PC-3 (cell line): ENCODE data around the gene MISP3.

Experiments
- EZH2 ChIP-seq: fragments of 300-600 bp; sonication (generic); IDR thresholded peaks from one replicate; pipeline ENCODE4 v1.6.1; 2017; ENCODE audit warnings: antibody characterized with exemption, mild to moderate bottlenecking, low read length; ENCODE audit not compliant: unreplicated experiment
- TF ChIP-seq, protein P1 (sequence below): fragments of 300-600 bp; sonication (generic); conservative IDR thresholded peaks from 2 replicates; pipeline ENCODE4 v1.5.1; 2017; ENCODE audit warnings: antibody characterized with exemption, low read depth, mild to moderate bottlenecking, low read length

DNA sequence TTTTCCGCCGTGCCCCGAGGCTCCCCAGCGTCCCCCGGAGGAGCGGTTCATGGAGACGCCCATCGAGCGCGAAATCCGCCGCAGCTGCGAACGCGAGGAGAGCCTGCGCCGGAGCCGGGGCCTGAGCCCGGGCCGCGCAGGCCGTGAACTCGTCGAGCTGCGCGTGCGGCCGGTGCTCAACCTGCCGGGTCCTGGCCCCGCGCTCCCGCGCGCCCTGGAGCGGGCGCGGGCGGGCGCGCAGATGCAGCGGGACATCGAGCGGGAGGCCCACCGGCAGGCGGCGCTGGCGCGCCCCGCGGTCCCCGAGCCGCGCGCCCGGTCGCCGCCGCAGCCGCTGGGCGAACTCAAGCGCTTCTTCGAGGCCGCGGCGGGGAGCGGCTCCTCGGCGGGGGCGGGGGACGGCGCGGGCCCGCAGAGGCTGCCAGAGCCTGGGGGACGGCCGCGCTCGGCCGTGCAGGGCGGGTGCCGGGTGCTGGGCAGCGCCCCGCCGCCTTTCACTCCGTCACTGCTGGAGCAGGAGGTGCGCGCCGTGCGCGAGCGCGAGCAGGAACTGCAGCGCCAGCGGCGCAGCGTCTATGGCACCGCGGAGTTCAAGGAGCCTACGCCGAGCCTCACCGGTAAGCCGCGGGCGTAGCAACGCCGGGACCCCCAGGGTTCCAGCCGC is 807 bp downstream of the MISP3 start:
- TF ChIP-seq, protein P1, sequence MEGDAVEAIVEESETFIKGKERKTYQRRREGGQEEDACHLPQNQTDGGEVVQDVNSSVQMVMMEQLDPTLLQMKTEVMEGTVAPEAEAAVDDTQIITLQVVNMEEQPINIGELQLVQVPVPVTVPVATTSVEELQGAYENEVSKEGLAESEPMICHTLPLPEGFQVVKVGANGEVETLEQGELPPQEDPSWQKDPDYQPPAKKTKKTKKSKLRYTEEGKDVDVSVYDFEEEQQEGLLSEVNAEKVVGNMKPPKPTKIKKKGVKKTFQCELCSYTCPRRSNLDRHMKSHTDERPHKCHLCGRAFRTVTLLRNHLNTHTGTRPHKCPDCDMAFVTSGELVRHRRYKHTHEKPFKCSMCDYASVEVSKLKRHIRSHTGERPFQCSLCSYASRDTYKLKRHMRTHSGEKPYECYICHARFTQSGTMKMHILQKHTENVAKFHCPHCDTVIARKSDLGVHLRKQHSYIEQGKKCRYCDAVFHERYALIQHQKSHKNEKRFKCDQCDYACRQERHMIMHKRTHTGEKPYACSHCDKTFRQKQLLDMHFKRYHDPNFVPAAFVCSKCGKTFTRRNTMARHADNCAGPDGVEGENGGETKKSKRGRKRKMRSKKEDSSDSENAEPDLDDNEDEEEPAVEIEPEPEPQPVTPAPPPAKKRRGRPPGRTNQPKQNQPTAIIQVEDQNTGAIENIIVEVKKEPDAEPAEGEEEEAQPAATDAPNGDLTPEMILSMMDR: 0 out of 2 replicates have a peak, but pooled peaks have one; percentile 27
- TF ChIP-seq EZH2: no peak
